Measurements from ENCODE around the gene PRKAB2.

The PRKAB2 gene

GRCh38 chr1:147216124-147216523 is 43.9 kb upstream of the PRKAB2 start:
- Histone ChIP-seq H2AFZ (ENCODE audit: low read length) (no peak overlapping the region), H3K27me3 (ENCODE audit: insufficient read depth, low read length, poor library complexity, severe bottlenecking) (no peaks in the 10 kb centered on the region), H3K4me3 (ENCODE audit: low read length, poor library complexity, severe bottlenecking) (no peak overlapping the region), H3K9ac (ENCODE audit: low read depth, low read length, poor library complexity, severe bottlenecking) (no peak overlapping the region), H3K4me2 (ENCODE audit: low read depth, low read length, poor library complexity, severe bottlenecking) (no peak overlapping the region), H3K9me2 (replicated peaks; ENCODE audit: low read depth, low read length) (no peaks in the 10 kb centered on the region), H3K4me1 (ENCODE audit: insufficient read depth, low read length, poor library complexity, severe bottlenecking) (peaks cover 11% of the 10 kb centered on the region), H3F3A (ENCODE audit: low read depth) (no peaks in the 10 kb centered on the region), H3K79me2 (ENCODE audit: insufficient read depth, low read length) (no peaks in the 10 kb centered on the region), H4K20me1 (ENCODE audit: insufficient read depth, low read length, poor library complexity, severe bottlenecking) (no peaks in the 10 kb centered on the region), H3K9me3 (ENCODE audit: insufficient read depth, low read depth, low read length) (no peaks in the 10 kb centered on the region), H3K36me3 (ENCODE audit: insufficient read depth, low read length) (no peaks in the 10 kb centered on the region)
- TF ChIP-seq EZH2phosphoT487 (IDR thresholded peaks at IDR 0.05; ENCODE audit: borderline replicate concordance) = no peak
- TF ChIP-seq, protein P1, sequence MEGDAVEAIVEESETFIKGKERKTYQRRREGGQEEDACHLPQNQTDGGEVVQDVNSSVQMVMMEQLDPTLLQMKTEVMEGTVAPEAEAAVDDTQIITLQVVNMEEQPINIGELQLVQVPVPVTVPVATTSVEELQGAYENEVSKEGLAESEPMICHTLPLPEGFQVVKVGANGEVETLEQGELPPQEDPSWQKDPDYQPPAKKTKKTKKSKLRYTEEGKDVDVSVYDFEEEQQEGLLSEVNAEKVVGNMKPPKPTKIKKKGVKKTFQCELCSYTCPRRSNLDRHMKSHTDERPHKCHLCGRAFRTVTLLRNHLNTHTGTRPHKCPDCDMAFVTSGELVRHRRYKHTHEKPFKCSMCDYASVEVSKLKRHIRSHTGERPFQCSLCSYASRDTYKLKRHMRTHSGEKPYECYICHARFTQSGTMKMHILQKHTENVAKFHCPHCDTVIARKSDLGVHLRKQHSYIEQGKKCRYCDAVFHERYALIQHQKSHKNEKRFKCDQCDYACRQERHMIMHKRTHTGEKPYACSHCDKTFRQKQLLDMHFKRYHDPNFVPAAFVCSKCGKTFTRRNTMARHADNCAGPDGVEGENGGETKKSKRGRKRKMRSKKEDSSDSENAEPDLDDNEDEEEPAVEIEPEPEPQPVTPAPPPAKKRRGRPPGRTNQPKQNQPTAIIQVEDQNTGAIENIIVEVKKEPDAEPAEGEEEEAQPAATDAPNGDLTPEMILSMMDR (conservative IDR thresholded peaks at IDR 0.05; ENCODE audit: low read length) = no peak

DNA sequence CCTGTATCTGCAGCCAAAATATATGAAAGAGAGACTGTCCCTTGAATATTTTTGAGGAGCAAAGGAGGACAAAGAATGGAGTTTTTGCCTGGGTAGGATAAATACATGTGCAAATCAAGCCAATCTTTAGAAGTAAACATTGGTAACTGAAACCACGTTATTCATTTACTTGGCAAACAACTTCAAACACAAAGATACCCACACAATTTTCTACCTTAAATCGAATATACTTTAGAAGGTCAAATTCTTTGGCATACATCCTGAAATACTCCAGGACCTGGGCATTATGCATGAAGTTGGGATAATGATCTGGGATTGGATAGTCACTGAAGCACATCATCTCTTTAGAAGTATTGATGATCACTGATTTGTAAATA is 43.3 kb upstream of the PRKAB2 start:
- Histone ChIP-seq H3K9me2 (replicated peaks; ENCODE audit: low read depth, low read length) (no peaks in the 10 kb centered on the region), H3K27me3 (ENCODE audit: insufficient read depth, low read length, poor library complexity, severe bottlenecking) (no peaks in the 10 kb centered on the region), H3K4me2 (ENCODE audit: low read depth, low read length, poor library complexity, severe bottlenecking) (no peak overlapping the region), H3K4me1 (ENCODE audit: insufficient read depth, low read length, poor library complexity, severe bottlenecking) (peaks cover 11% of the 10 kb centered on the region), H3F3A (ENCODE audit: low read depth) (no peaks in the 10 kb centered on the region), H2AFZ (ENCODE audit: low read length) (no peak overlapping the region), H4K20me1 (ENCODE audit: insufficient read depth, low read length, poor library complexity, severe bottlenecking) (no peaks in the 10 kb centered on the region), H3K9me3 (ENCODE audit: insufficient read depth, low read depth, low read length) (no peaks in the 10 kb centered on the region), H3K9ac (ENCODE audit: low read depth, low read length, poor library complexity, severe bottlenecking) (no peak overlapping the region), H3K4me3 (ENCODE audit: low read length, poor library complexity, severe bottlenecking) (no peak overlapping the region), H3K36me3 (ENCODE audit: insufficient read depth, low read length) (no peaks in the 10 kb centered on the region), H3K79me2 (ENCODE audit: insufficient read depth, low read length) (no peaks in the 10 kb centered on the region)
- TF ChIP-seq EZH2phosphoT487 (IDR thresholded peaks at IDR 0.05; ENCODE audit: borderline replicate concordance) = no peak
- TF ChIP-seq, protein P1 (conservative IDR thresholded peaks at IDR 0.05; ENCODE audit: low read length) = no peak

DNA sequence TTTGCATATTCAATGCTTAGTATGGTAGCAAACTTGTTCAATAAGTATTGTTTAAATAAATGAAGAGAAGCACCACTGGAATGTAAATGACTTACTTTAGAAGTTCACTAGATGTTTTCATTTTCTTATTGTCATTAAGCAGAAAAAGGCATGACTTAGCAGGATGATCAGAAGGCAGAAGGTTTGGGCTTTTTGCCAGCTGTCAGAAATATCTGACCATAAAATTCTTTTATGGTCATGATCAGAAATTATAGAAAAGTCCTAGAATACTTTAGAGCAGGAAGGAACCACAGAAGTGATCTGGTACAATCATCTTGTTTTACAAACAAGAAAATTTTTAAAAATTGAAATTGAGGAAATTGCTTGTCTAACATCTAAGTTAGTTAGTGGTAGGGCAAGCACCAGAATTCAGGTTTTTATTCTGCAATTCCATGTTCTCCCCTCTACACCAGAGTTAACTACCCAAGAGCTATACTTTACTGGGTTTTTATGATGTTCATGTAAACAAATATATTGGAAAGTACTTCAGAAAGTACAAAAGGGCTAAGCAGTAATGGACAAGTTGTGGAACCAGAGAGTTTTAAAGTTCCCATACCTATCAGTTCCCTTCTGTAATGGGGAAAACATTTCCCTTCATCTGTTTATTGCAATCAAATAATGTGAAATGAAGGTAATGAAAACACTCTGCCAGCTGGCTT is 42.7 kb upstream of the PRKAB2 start:
- TF ChIP-seq, protein P1 (conservative IDR thresholded peaks at IDR 0.05; ENCODE audit: low read length) = no peak
- no peak for TF ChIP-seq EZH2phosphoT487 (IDR thresholded peaks at IDR 0.05; ENCODE audit: borderline replicate concordance)
- H3K27me3 ChIP-seq (ENCODE audit: insufficient read depth, low read length, poor library complexity, severe bottlenecking) = no peaks in the 10 kb centered on the region
- H3K4me1 ChIP-seq (ENCODE audit: insufficient read depth, low read length, poor library complexity, severe bottlenecking) = peaks cover 11% of the 10 kb centered on the region
- H3K79me2 ChIP-seq (ENCODE audit: insufficient read depth, low read length) = no peaks in the 10 kb centered on the region
- no peaks in the 10 kb centered on the region for H3K36me3 ChIP-seq (ENCODE audit: insufficient read depth, low read length)
- H3K4me3 ChIP-seq (ENCODE audit: low read length, poor library complexity, severe bottlenecking) = no peak overlapping the region
- no peaks in the 10 kb centered on the region for H4K20me1 ChIP-seq (ENCODE audit: insufficient read depth, low read length, poor library complexity, severe bottlenecking)
- no peak overlapping the region for H3K9ac ChIP-seq (ENCODE audit: low read depth, low read length, poor library complexity, severe bottlenecking)
- H3F3A ChIP-seq (ENCODE audit: low read depth) = no peaks in the 10 kb centered on the region
- no peaks in the 10 kb centered on the region for H3K9me3 ChIP-seq (ENCODE audit: insufficient read depth, low read depth, low read length)
- no peak overlapping the region for H3K4me2 ChIP-seq (ENCODE audit: low read depth, low read length, poor library complexity, severe bottlenecking)
- H2AFZ ChIP-seq (ENCODE audit: low read length) = no peak overlapping the region
- no peaks in the 10 kb centered on the region for H3K9me2 ChIP-seq (replicated peaks; ENCODE audit: low read depth, low read length)
